Dermis blood vessel endothelial cell (primary cell): ENCODE data around the gene HPN. TPM values are rescaled to one million over a fixed set of nuclear protein-coding genes. Genes with fewer than 3 reads are reported as not detected.
"Not testable (repeated sequence)": the region's sequence is repeated elsewhere in the genome, so short reads cannot be mapped to it uniquely, and the experiment has no call there.

Experiments used
- DNase-seq: peaks from one replicate; pipeline ENCODE4 v3.0.0; 2010
- total RNA-seq: library from RNA; depleted of rRNA; stranded (reverse); fragments of >200 nt; gene quantifications from 2 replicates; pipeline ENCODE4 v1.2.3, GENCODE V29; 2014

The HPN gene
- total RNA-seq, 1 donor from 2014 or later = 0.17 TPM

- peak; percentile 34 for DNase-seq
Observed at GRCh38 chr19:35088131-35088913, 46.8 kb downstream of the HPN start.

DNA sequence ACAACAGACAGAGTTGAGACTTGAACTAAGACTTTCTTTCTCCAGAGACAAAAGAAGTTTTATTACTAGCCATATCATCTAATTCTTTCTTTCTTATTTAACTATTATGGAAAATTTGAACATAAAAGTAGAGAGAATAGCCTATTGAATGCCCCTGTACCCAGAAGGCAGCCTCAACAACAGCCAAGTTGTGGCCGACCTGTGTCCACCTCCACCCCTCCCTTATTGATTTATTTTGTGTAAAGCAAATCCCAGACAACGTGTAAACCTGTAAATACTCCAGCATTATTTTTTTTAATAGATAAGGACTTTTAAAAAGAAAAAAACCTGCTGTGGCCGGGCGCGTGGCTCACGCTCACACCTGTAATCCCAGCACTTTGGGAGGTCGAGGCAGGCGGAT lies 48.0 kb downstream of the HPN start:
- DNase-seq = no peak

DNA sequence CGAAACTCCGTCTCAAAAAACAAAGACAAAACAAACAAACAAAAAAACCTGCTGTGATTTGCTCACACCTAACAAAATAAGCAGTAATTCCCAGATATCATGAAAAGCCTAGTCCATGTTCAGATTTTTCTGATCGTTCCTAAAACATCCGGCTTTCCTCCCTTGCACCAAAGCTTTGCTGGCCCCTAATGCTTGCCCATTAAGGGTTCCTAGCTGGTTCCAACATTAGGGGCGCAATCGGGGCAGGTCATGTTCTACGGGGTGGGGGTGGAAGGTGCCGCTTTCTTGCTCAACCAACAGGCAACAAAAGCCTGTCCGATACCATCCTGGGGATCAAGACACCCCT lies 48.6 kb downstream of the HPN start:
- no peak for DNase-seq

DNA sequence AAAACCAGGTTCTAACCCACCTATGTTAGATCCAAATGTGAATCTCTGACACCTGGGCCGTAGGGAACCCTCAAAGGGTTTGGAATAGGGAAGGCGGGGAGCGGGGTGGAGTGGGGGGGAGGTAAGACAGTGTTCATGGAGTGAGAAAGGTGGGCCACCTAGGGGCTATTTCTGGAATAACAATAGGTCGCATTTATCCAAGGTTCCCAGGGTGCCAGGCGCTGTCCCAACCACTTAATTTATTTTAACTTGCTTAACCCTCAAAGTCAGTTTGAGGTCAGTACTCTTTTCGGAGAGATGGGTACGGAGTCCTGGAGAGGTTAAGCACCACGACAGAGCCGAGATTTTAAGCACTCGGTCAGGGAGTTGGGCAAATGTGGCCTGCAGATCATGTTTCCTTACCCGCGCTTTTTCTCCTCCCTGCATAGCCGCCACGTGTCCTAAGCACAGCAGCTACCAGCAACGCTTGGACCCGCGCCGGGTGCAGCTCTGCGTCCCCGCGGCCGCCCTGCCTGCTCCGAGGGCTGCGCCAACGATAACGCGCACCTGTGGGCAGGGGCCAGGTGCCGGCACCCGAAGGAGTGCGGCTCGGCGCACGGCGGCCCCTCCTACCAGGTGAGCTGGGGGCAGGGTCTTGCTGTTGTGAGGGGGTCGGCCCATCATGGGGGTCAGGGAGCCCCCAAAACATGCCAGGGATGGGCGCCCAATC lies 49.1 kb downstream of the HPN start:
- peak; percentile 72 for DNase-seq

GRCh38 chr19:35093430-35093829 lies 51.9 kb downstream of the HPN start:
- DNase-seq = no peak

- DNase-seq = no peak
Observed at GRCh38 chr19:35093941-35094647, 52.6 kb downstream of the HPN start.

DNA sequence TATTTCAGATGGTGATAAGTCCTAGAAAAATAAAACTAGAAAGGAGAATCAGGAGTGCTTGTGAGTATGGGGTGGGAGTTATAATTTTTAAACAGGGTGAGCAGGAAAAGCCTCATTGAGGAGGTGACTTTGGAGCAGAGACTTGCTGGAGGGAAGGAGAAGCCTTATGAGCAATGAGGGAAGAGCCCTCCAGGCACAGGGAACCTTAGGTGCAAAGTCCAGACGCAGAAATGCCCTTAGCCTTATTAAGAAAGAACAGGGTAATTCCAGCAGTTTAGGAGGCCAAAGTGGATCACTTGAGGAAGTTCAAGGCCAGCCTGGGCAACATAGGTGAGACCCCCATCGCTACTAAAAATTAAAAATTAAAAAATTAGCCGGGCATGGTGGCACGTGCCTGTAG lies 53.1 kb downstream of the HPN start:
- DNase-seq = no peak

- DNase-seq = no peak
Observed at GRCh38 chr19:35095667-35096368, 54.3 kb downstream of the HPN start.

DNA sequence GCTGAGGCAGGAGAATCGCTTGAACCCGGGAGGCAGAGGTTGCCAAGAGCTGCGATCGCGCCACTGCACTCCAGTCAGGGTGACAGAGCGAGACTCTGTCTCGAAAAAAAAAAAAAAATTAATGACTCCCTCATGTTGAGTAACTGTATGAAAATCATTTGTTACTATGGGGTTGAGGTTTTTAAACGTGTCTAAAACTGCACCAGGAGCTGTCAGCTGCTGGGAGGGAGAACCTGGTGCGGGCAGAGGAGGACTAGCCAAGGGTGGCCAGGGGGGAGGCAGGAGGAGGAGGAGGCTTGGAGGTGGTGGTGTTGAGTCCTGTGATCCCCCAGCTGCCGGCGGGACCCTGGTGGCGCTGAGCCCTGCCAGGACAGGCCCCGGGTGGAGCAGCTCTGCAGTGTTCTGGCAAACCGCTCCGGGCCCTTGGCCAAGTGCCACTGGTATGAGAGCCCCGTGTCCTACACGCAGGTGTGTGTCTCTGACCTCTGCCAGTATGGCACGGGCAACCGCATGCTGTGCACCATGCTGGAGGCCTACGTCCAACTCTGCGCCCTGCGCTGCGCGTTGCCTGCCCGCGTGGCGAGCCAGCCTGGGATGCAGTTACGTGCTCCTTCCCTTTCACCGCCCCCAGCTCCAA lies 57.0 kb downstream of the HPN start:
- DNase-seq = no peak

DNA sequence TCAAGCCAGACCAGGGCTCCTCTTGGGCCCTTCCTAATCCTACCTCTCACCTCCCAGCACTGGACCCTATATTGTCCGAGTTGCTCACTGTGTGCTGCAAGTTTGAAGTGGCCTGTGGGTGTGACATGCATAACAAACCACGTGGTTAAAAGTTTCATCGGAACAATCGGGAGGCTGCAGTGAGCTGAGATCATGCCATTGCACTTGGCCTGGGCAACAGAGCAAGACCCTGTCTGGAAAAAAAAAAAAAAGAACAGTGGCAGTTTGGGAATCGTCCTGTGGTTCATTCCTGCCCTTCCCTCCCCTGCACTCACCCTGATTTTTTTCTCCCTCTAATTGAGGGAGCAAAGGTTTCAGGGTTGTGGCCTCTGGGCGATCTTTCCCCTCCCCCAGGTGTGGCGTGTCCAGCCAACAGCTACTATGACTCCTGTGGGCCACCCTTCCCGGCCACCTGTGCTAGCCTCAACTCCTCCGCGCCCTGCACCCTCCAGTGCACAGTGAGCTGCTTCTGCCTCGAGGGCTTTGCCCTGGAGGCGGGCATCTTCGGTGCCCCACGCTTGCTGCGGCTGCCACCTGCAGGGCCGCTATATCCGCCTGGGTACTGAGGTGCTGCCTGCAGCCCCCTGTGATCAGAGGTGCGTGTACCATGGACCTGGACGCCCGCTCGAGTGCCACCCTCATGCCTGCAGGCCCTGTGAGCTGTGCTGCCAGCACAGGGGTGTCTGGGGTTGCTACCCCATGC lies 57.8 kb downstream of the HPN start:
- no peak for DNase-seq

DNA sequence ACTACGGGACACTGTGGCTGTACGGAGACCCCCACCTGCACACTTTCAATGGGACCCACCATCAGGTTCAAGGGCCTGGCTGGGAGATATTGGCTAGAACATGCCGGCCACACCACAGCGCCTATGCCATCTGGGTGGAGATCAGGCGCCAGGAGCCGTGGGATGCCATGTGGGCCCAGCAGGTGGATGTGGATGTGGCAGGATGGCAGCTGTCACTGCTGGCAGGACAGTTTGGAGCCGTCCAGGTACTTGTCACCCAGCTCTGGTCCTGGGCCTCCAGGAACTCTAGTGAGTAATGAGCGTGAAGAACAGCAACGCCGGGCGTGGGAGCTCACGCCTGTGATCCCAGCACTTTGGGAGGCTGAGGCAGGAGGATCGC lies 58.4 kb downstream of the HPN start:
- no peak for DNase-seq

- DNase-seq = no peak
Observed at GRCh38 chr19:35100588-35101533, 59.3 kb downstream of the HPN start.

- DNase-seq = not testable (repeated sequence)
Observed at GRCh38 chr19:35101949-35102348, 60.4 kb downstream of the HPN start.

- DNase-seq = not testable (repeated sequence)
Observed at GRCh38 chr19:35103614-35104013, 62.1 kb downstream of the HPN start.

DNA sequence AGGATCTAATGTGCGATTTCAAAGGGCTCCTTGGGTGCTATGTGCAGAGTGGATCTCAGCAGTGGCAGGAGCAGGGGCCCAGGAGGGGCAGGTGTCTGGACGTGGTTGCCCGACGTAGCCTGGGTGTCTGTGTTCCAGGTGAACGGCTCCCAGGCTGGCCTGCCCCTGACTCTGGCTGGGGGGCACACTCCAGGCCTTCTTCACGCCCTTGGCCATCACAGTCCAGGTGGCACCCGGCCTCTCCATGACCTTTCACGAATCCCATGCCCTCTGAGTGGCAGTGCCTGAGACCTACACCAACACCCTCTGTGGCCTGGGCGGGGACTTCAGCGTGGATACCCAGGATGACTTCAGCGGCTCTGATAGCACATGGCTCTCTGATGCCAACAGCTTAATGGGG lies 62.8 kb downstream of the HPN start:
- no peak for DNase-seq

DNA sequence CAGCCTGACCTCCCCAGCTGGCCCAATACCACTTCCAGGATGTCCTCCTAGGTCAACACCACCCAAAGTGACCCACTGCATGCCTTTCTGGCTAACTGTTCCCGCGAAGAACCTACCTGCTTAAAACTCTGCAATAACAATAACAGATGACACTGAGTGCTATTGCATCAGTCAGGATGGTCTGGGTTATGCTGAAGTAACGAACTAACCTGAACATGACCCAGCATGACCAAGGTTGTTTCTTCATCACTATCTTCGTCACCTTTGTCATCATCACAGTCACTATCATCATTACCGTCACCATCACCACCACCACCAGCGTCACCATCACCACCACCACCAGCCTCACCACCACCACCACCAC lies 63.5 kb downstream of the HPN start:
- no peak for DNase-seq

- no peak for DNase-seq
Observed at GRCh38 chr19:35105411-35106290, 64.1 kb downstream of the HPN start.

- DNase-seq = no peak
Observed at GRCh38 chr19:35106291-35106583, 64.7 kb downstream of the HPN start.

DNA sequence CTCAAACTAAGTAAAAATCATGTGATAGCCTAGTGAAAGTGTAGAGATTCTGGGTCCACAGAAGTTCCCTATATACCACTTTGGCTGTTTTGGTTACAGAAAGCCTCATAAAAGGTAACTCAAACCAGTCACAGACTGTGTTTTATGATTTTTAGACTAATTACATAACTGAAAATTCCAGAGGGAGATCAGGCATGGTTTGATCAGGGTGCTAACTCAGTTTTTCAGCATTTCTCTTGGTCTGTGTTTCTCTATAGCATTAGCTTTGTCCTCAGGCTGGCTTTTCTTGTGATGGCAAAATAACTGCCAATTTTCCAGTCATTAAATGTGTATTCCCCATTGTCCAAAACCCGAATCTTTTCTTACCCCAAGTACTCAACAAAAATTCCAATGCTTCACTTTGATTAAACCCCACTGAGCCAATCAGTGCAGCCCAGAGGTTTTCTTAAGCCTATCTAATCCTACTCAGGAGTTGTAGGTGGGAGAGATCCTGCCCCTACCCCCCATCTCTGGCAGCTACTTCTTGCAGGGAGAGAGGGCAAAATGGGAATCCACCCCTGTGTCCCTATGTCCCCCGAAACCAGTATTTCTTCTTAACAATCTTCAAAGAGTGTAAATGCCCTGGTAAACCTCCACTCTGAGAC lies 65.5 kb downstream of the HPN start:
- DNase-seq = no peak
